D341Med (cell line): ENCODE results near the gene PRRC2A.
"Not testable (repeated sequence)": the region's sequence is repeated elsewhere in the genome, so short reads cannot be mapped to it uniquely, and the experiment has no call there.

Source experiments
- DNase-seq: peaks from one replicate; pipeline ENCODE4 v3.0.0; 2012; ENCODE audit warnings: low spot score

Gene PRRC2A

DNA sequence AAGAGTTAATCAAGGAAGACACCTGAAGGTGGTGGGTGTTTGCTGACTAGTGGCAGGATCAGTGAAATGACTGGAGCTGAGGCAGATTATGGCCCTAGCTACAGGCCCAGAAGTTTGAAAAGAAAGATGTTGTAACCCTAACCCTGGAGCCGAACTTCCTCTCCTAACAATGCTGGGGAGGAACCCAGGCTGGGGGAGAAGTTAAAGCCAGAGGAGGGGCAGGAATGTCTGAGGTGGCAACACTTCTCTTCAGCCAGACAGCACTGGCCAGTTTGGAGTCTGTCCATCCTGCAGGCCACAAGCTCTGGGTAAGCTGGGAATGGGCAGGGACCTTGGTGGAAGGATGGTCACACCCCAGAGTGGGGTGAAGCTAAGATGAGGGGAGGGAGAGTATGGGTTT is 34.5 kb upstream of the PRRC2A start, which contains the start of gene LST1:
LST1 (plus strand) TSS at position 270 of the 400 bp plus-strand sequence. CDS start 1,023 bp downstream, outside the sequence.
- DNase-seq, result no peak

DNA sequence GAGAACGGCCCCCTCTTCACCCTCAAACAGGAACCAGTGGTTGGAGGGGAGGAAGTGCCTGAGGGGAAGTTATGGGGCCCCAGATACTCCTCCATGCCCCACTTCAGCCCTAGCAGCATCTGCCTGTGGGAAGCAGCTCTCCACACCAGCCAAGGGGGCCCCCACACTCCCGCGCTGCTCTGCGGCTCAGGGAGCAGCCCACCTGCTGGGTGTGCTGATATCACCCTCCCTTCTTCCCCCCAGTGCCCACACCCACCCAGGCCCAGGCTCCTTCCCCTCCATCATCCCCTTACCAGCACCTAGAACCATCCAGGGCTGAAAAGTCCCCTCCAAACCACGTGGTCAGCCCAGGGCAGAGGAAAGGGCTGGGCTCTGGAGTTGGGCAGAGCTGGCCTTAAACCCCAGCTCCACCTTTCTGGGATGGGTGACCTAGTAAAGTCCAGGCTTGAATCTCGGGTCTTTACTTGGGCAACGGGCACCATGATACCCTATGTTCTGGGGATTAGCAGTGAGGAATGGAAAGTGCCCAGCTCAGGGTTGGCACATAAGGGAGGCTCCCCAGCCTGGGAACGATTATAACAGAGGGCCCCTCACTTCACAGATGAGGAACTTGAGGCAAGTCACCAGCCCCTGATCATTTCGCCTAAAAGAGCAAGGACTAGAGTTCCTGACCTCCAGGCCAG is 33.8 kb upstream of the PRRC2A start:
- no peak for DNase-seq

DNA sequence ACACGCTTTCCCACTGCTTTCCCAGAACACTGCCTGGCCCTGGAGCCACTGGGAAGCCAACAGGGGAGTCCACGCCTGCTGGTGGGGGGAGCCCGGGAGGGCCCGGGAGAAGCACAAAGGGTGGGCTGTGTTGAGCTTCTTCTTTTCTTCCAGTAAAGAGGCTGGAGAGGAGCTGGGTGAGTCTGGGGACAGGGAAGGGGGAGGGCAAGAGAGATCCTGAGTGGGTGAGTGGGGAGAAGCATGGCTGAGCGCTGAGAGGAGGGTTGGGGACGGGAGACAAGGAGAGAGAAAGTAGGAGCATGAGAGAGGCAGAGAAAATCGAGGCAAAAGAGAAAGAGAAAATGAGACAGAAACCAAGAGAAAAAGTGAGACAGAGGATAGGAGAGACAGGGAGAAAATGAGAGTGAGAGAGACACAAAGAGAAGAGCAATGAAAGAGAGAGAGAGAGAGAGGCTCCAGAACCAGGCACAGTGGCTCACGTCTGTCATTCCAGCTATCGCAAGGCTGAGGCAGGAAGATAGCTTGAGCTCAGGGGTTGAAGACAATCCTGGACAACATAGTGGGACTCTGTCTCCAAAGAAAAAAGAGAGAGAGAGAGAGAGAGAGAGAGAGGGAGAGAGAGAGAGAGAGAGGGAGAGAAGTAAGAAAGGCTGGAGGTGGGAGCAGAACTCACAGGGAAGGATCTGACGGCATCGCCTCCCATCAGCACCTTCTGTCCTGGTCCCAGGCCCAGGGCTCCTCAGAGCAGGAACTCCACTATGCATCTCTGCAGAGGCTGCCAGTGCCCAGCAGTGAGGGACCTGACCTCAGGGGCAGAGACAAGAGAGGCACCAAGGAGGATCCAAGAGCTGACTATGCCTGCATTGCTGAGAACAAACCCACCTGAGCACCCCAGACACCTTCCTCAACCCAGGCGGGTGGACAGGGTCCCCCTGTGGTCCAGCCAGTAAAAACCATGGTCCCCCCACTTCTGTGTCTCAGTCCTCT is 32.4 kb upstream of the PRRC2A start:
- DNase-seq, result no peak

DNA sequence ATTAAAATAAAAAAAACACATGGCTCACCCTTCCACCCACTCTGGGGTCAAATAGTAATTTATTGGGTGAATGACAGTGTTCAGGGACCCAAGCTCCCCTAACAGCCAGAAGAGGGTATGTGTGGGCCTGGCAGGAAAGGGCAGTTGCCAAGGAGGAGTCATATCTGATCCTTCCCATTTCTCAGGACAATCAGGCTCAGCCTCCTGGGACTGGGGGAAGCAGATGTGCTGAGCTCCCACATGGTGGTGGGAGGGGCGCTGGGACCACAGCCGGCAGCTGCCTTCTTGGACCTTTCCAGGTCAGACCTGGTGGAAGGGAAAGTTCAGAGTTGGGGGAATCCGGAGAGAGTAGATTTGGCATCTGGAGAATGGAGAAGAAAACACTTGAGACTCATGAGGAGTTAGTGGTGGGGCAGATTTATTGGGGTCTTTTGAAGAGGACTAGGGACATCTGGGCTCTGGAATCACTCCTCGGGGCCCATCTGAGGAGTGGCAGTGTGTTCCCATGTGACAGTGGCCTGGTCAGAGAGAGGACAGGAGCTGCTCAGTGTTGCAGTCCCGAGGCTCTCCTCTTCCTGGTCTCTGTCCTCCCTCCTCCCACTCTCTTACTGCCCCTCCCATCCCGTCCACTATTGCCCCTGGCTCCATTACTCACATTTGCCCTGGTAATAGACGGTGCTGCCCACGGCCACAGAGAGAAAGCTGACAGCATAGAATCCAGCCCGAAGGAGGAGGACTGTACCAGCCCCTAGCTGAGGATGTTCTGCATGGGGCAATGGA is 31.5 kb upstream of the PRRC2A start:
- no peak for DNase-seq

DNA sequence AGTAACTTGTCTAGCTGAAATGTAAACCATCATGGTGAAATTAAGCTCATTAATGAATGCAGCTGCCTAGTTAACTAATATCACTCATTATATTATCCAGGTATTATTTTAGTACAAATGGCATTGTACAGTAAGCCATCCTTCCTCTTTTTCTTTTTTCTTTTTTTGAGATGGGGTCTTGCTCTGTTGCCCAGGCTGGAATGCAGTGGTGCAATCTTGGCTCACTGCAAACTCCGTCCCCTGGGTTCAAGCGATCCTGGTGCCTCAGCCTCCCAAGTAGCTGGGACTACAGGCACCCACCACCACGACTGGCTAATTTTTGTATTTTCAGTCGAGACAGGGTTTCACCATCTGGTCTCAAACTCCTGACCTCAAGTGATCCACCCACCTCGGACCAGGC is 29.8 kb upstream of the PRRC2A start:
- not testable (repeated sequence) for DNase-seq

DNA sequence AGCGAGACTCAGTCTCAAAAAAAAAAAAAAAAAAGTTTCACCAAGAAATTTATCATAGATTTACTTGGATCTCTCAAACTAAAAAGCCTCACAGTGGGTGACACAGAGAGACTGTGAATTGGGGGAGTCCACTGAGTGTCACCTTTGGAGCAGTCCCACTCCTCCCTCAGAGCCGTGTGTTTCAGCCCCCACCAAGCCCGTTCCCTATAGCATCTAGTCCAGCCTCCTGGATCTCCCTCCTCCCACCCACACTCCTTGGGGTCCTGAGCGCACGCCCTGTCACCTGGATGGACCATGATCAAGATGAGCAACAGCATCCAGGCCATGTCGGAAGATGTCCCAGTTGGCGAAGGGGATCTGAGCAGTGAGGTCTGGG is 28.1 kb upstream of the PRRC2A start:
- DNase-seq, result no peak

DNA sequence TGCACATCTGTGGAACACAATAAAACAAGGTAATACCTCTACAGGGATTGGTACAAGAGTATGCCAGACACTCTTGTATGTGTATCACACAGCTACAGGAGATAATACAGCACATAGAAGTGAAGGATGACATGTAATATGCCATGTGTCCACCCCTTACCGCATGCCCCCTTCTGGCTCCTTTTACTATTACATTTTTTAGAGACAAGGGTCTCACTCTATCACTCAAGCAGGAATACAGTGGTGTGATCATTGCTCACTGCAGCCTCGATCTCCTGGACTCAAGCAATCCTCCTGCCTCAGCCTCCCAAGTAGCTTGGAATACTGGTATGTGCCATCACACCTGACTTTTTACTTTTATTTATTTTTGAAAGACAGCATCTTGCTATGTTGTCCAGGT is 23.5 kb upstream of the PRRC2A start:
- peak; percentile 66 for DNase-seq

DNA sequence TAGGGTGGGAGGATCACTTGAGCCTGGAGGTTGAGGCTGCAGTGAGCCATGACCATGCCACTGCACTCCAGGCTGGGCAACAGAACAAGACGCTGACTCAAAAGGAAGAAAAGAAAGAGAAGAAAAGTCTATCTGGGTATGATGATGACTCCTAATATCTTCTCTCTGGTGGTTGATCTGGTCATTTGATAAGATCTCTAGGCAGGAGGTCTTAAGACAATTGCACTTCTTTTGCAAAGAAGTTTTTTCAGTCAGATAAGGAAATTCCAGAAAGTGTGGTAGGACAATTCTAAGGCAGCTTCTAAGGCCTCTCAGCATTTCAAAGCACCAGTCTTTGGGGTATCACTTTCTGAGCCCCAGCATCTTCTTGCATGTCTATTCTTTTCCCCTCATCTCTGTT is 13.2 kb upstream of the PRRC2A start:
- DNase-seq, result no peak

DNA sequence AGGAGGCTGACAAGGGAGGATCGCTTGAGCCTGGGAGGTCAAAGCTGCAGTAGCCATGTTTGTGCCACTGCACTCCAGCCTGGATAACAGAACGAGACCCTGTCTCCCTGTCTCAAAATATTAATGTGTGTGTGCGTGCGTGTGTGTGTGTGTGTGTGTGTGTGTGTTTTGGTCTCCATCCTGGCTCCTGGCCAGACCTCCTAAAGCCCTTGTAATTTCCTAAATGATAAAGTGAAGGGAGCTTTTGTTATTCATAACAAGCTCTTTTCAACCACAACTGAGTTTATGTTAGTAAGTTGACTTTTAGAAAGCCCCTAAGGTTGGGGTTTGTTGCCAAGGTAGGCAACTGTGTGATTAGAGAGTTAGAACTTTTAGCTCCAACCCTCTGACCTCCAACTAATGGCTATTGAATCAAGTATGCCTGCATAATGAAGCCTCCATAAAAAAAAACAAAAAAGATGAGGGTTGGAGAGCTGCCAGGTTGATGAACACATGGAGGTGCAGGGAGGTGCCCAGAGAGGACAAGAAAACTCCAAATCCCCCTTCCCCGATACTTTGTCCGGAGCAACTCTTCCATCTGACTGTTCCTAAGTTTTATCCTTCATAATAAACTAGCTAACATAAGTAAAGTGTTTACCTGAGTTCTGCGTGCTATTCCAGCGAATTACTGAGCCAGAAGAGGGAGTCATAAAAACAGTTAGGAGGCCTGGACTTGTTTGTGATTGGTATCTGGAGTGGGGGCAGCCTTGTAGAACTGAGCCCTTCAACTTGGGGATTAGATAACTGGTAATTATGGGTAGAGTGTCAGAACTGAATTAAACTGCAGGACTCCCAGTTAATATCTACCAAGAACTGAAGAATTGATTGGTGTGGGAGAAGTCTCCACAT is 10.8 kb upstream of the PRRC2A start:
- DNase-seq, result no peak

DNA sequence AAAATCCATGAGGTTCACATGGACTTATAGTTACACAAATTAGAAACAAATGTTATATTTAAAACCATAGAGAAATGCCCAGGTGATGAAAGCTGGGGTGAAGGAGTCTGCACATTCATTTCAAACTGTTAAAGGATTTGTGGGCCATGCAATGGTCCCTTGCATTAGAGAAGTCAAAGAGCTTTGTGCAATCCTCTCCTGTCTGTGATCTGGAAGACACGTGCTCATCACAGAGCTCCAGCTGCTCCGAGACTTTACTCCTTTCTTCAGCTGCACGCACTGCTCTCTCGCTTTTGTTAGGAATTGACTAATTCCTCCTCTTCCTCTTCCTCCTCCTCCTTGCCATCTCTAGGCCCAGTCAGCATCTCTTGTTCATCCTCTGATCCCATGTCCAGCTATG is 9.5 kb upstream of the PRRC2A start:
- no peak for DNase-seq

DNA sequence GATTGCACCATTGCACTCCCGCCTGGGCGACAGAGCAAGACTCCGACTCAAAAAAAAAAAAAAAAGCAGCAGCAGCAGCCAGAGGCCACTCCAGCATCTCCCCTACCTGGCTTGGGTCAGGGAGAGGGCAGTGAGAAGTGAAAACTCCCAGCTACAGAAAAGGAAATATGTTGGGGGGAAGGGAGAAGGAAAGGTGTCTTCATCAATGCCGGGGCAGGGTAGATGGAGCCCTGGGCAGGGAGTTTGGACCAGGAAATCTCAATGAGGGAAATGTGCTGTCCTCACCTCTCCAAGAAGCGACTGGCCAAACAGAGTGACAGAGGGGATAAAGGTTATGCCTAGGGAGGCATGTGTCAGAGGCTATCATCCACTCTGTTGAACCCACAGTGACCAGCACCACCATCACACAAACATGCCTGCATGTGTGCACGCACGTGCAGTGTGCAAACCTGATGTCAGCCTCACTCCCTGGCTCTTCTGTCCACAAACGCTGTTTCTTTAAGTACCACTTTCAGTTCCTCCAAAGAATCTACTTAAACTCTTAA is 6.4 kb upstream of the PRRC2A start:
- no peak for DNase-seq

DNA sequence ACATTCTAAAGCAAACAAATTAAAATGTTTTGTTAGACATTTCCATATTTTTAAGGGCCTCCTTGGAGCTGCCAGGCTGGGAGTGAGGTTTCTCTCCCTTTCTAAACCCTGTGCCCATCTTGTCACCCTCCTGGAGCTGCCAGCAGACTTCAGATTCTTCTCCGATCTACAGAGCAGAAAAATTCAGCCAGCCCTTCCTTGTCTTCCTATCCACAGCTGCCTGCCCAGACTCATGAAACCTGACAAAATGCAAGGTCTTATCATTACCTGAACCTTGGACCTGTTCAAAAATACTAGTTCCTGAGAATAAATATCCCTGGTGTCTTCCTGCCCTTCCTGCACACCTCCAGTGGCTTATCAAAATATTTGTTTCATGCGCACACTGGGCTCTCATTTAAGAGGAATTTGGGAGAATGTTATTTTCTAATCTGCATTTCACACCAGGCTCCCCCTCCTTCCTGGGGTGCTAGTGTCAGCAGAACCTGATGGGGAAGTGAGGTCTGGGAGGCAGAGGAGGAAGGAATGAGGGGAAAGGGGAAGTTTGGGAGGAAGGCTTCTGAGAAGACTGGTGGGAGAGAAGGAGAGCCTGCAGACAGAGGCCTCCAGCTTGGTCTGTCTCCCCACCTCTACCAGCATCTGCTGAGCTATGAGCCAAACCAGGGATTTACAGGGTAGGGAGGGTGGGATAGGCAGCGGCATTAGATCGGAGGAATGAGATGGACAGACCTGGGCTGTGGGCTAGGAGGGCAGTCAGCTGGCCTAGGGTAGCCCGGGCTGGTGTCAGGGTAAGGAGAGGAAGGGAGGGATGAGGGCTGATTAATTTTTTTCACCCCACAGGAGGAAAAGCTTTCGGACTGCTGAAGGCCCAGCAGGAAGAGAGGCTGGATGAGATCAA is 5.6 kb upstream of the PRRC2A start, which contains the start of gene AIF1:
AIF1 (plus strand) TSS at position 551 of the 895 bp plus-strand sequence; CDS start at position 647, 96 bp downstream.
- DNase-seq, result no peak

DNA sequence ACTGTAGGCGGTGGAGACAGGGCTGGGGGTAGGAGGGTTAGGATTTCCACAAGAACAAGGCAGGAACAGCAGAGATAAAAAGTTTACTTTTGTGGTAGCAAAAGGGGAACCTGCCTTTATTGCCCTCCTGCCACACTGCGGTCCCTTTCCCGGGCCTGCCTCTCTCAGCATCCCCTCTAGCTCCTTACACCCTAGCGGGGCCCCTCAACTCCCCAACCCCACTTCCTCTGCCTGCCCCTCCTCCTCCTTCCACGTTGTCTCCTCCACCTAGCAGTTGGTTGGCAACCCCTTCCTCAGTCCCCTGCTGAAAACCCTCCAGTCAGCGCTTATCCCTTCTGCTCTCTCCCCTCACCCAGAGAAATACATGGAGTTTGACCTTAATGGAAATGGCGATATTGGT is 4.8 kb upstream of the PRRC2A start:
- DNase-seq, result no peak

DNA sequence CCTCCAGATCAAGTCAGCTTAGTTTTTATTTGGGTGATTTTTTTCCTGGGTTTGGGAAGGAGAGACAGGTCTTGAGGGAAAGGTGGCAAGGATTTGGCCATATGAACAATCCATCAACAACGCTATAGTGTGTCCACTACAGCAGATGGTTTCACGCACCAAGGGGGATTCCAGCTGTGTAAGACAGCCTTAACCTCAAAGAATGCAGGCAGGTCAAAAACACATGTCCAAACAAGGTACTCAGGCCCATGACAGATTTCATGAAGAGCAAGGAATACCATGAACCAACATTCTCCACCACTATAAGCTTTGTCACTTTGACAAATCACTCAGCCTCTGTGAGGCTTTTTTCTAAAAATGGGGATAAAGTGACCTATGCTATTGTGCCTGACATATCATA is 3.5 kb upstream of the PRRC2A start:
- no peak for DNase-seq

DNA sequence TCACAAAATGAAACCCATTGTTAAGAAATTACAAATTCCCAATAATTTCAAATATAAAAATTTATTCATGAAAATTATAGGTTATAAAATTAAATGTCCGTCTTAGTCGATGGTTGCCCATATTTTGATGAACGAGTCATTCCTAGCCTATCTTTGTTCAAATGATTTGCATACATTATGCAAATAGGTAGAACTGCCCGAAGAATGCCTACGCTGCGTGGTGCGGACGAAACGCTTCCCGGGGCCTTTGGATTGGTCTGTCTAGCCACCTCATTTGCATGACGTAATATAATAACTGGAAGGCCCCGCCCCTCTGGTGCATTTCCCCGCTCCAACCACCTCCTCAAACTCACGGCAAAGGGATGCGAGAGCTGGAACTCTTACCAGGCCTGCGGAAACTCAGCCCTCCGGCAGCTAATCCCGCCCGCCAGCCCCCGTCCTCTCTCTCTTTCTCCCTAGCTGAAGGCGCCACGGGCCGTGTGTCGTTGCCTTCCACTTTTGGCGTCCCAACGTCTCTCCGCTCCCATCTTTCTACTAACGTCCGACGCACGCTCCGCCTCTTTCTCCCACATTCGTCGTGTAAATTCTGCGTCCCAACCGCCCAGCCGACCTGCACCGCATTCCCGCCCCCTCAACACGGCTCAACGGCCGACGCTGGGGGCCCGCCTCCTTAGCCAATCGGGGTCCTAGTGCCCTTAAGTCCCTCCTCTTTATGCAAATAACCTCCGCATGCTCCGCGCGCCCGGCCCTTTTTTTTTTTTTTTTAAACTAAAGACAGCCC is 520 bp upstream of the PRRC2A start:
- peak; percentile 95 for DNase-seq

DNA sequence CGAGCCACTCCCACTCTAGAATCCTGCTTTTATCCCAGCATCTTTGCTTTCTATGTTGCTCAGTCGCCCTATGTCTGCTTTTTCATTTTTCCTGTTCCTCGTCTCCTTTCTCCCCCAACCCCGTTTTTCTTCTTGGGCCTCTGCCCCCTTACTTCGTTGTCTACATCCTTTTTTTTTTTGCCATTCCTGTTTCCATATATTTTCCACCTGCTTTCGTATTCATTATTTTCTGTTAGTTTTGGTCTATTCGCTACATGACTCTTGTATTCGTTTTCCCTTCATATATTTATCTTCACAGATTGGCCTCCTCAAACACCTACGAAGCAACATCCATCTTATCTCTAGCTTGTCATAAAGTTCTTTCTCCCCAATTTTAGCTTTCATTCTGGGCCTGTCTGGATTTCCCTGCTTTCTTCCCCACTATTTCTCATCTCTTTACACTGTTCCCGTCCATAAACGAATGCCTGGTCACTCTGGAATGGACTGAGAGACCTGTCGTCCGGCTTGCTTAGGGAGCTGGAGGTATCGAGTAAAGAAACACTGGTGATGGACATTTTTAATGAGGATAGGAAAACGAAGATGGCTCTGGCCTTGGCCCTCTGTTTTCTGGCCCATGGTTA is 915 bp downstream of the PRRC2A start:
- no peak for DNase-seq

DNA sequence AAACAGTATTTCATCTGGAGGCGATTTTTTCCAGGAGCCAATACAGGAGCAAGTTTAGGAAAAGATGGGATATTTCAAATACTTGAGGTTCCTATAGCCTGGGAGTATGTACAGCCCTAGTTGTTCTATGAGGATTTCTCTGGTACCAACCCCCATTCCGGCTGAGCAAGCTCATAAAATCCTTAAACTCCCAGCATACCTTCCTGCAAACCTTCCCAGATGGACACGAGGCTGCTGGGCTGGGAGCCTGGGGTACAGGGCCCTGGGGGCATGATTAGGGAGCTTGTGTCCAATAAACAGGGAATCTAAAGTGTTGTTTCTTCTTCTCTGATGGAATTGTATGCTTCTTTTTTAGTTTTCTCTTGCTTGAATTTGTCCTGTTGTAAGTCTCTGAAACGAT is 1.5 kb downstream of the PRRC2A start:
- no peak for DNase-seq

DNA sequence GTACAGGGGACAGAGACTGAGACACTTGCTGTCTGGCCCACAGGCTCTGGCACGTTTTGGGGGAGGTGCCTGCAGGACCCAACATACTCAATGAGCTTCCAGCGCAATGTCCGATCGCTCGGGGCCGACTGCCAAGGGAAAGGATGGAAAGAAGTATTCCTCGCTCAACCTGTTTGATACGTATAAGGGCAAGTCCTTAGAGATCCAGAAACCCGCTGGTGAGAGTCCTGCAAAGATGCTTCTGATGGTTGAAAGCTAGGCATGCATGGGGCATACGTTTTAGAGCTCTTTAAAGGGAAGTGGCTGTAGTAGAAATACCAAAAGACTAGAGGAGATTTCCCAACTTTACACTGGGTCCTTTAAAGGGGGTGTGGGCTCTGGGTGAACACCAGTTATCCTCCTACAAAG is 2.2 kb downstream of the PRRC2A start:
- no peak for DNase-seq

DNA sequence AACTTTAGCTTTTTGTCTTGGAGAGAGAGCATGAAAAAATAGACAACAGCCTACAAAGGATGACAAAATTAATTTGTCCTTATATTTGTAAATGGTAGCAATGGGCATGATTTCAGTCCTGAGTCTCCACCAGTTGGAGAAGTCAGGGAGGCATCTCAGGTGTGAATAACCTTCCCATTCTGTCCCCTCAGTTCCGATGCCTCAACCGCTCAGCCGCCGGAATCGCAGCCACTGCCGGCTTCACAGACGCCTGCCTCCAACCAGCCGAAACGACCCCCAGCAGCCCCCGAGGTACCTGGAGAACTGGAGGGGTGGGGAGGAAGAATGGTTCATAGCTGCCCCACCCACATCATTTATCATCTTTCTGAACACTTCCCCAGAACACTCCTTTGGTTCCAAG is 3.6 kb downstream of the PRRC2A start:
- DNase-seq, result no peak
